A204.1 (cell line): ENCODE measurements around the gene DRD4.

Source experiments
- FAIRE-seq: peaks from 2 replicates; lab custom pipeline; 2012; peaks lifted over from hg19 to GRCh38; lab: Jason Lieb, UNC

Gene DRD4

GRCh38 chr11:636511-637332 is at the start of gene DRD4:
Gene DRD4, plus strand, starts transcription at chr11:637269. Its CDS starts 36 bp downstream, at chr11:637305.
- no peak for FAIRE-seq

DNA sequence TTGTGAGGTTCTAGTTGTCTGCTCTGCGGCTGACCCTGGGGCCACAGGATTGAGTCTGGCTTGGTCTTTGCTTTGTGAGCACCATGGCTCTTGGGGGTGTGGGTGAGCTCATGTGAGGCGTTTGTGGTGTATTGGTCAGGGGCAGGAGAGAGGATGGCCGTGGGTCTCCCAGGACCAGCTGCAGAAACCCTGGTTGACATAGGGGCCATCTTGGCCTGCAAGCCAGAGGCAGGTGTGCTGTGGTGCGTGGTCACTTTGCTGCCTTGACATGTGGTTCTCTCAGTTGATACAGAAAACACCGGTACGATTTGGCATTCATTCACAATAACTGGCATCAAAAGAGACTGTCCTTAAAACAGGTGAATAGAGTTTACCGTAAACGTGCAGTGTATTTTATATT is 49.5 kb upstream of the DRD4 start:
- no peak for FAIRE-seq

DNA sequence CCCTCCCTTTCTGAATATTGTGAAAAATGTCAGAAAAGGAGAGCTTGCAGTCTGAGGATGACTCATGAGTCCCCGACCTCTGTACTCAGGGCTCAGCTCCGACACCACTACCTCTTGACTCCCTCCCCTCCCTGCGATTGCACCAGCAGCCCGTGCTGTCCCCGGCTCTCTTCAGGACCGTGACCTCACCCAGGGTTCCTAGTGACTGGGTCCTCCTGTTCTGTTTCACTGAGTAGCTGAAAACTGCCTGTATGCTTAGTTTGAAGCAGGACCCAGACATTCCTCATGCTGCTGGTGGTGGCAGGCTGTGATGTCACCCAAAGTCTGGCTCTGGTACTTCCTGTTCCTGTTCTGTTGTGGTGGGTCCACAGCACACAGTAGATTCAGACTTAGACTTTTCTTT is 49.1 kb upstream of the DRD4 start:
- FAIRE-seq = no peak

DNA sequence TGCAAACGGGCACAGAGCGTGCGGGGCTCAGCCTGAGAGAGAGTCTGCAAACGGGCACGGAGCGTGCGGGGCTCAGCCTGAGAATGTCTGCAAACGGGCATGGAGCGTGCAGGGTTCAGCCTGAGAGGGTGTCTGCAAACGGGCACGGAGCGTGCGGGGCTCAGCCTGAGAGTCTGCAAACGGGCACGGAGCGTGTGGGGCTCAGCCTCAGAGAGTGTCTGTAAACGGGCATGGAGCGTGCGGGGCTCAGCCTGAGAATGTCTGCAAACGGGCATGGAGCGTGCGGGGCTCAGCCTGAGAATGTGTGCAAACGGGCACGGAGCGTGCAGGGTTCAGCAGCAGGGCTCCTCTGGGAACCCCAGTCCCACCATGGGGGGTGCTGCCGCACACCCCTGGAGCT is 47.3 kb upstream of the DRD4 start:
- FAIRE-seq = no peak

DNA sequence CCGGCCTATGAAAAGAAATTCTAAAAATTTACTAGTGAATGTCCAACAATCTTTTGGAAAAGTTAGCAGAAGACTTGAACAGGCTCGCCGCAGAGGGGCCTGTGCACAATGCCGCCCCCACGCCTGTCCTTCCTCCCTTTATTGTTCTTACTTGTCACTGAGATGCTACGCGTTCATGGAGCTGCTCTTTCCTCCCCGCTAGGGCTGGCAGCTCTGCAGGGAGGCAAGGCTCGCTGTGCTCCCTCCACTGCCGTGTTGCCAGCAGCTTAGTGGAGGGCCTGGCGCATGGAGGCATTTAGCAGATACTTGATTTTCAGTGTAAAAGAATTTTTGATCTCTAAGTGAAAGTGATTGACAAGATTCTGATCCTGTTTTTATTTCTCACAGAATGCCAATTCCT is 46.1 kb upstream of the DRD4 start:
- no peak for FAIRE-seq

DNA sequence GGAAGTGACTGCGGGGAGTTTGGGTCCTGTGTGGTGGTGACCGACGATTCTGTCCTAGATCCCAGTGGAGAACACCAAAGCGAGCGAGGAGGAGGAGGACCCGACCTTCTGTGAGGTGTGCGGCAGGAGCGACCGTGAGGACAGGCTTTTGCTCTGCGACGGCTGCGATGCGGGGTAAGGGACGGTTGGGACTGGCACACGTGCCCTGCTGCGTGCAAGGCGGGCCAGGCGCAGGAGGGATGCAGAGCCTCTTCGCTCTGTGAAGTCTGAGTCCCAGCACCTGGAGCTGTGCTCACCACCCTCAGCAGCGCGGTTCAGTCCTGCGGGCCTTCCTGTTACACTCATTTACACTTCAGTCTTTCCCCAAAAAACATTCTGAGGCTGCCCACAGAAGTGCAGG is 44.6 kb upstream of the DRD4 start:
- no peak for FAIRE-seq

DNA sequence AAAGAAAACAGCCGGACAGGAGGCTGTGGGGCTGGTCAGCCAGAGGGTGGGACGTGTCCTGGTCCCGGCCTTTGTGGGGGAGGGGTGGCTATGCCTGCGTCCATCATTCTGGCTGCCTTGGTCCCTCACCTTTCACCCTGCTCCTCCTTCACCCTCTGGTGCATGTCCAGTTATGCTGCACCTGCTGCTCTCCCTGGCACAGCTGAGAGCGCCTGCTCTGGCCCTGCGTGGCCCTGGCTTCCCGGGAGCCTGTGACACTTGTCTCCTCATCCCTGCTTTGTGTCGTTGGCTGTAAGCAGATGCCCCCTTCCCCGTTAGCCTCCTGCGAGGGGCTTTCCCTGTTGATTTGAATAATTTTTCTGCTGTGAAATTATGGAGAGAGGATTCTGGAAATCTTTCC is 44.2 kb upstream of the DRD4 start:
- FAIRE-seq = no peak

GRCh38 chr11:593347-593746 is 43.7 kb upstream of the DRD4 start:
- FAIRE-seq = no peak

- no peak for FAIRE-seq
These were observed 41.7 kb upstream of the DRD4 start for GRCh38 chr11:595400-595799.

DNA sequence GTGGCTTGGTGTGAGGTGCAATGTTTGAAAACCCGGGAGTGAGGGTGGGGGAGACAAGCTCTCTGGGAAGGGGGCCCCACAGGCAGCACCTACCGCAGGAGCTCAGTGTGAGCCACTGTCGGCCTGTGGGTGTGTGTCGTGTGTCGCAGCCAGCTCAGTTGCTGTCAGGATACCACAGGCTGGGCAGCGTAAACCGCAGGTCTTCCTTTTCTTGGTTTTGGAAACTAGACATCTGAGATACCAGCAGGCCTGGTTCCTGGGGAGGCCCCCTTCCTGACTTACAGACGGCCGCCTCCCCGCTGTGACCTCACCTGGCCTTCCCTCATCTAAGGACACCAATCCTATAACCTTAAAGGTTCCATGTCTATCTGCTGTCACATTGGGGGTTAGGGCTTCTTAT is 40.7 kb upstream of the DRD4 start:
- FAIRE-seq = no peak

DNA sequence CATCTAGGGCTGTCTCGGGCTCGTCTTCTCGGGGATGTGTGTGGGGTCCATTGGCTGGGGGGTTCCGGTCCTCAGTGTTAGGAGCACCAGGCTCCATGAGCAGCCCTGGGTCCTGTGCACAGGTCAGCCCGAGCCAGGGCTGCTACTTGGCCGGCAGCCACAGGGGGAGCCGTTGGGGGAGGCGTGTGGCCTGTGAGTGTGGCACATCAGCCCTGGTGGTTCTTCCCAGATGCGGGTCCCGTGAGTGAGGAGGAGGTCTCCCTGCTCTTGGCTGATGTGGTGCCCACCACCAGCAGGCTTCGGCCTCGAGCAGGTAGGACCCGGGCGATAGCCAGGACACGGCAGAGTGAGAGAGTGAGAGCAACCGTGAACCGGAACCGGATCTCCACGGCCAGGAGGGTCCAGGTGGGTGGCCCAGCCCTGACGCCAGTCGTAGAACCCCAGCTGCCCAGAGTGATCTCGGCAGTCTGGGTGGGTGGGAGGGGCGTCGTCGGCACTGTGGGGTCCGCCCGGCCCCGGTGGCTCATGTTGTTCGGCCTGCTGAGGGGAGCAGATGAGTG is 39.8 kb upstream of the DRD4 start:
- FAIRE-seq = no peak

DNA sequence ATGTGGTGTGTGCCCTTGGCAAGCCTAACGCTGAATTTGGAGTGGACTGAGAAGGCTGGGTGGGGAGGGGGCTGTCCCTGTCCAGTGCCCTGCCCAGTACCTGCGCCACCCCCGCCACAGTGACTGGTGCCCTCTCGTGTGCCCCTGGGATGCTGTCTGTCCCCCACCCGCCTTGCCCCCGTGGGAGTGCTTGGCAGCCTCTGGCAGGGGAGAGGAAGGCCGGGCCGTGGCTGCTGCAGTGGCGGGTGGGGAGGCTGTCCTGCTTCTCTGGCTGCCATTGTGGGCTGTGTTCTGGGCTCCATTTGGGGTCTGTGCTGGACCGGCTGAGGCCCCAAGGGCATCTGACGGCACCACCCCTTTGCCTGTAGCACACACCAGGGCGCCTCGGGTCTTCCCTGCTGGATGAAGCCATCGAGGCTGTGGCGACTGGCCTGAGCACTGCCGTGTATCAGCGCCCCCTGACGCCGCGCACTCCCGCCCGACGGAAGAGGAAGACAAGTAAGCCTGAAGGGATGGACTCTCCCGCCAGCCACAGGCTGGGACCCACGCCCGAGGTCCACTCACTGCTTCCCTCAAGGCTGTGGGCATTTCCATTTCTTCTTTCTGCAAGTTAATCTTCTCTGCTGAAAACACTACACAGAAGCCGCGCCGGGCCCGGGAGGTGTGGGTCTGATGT is 38.9 kb upstream of the DRD4 start:
- FAIRE-seq = no peak

- no peak for FAIRE-seq
These were observed 35.4 kb upstream of the DRD4 start for GRCh38 chr11:601573-602245.

DNA sequence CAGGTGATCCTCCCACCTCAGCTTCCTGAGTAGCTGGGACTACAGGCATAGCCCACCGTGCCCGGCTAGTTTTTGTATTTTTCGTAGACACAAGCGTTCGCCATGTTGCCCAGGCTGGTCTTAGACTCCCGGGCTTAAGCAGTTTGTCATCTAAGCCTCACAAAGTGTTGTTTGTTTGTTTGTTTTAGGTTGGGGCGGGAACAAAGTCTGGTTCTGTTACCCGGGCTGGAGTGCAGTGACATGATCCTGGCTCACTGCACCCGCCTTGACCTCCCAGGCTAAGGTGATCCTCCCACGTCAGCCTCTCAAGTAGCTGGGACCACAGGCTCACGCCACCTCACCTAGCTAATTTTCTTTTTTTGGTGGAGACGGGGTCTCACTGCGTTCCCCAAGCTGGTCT is 33.9 kb upstream of the DRD4 start:
- no peak for FAIRE-seq

DNA sequence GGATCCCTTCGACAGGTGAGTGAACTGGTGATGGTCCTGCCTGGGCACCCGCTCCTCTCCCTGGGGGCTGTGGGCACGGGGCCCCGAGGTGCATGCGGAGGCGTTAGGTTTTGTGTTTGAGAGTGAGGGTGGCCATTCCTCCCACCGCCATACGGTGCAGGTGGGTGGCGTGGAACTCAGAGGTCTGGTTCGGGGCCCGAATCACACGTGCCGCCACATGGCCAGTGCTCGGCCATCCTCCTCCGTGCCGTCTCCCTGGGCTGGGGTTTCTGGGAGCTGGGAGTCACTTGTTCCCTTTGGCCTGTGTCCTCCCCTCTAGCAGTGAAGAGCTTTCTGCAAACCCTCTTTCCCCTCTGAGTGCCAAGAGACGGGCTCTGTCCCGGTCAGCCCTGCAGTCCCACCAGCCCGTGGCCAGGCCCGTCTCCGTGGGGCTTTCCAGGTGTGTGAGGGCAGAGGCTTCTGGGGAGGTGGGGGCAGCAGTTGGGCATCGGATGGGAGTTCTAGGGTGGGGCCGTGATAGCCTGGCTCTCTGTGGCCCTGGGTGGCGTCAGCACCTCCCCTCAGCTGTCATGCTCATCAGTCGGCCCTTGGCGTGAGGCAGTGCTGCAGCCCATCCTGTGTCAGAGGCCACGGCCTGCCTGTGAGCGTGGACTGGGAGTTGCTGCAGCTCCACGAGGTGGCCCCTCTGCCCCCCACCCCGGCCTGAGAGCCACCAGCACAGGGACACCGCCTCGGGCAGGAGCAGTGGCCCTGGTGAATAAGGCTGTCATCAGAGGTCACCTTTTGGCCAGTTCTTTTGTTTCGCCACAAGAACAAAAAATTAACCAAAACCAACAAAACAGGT is 31.6 kb upstream of the DRD4 start:
- FAIRE-seq = no peak

GRCh38 chr11:606245-606644 is 30.8 kb upstream of the DRD4 start:
- FAIRE-seq = no peak

DNA sequence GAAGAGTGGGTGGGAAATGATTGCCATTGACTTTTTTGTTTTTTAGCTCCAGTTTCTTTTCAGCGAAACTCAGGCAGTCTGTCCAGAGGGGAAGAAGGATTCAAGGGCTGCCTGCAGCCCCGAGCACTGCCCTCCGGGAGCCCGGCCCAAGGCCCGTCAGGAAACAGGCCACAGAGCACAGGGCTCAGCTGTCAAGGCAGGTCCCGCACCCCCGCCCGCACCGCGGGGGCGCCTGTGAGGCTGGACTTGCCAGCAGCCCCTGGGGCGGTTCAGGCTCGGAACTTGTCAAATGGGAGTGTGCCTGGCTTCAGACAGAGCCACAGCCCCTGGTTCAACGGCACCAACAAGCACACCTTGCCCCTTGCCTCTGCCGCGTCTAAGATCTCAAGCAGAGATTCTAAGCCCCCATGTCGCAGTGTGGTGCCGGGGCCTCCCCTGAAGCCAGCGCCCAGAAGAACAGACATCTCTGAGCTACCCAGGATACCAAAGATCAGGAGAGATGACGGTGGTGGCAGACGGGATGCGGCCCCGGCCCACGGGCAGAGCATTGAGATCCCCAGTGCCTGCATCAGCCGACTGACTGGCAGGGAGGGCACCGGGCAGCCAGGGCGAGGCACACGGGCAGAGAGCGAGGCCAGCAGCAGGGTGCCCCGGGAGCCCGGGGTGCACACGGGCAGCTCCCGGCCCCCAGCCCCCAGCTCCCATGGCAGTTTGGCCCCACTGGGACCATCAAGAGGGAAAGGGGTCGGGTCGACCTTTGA is 29.9 kb upstream of the DRD4 start:
- no peak for FAIRE-seq

GRCh38 chr11:607971-608659 is 29.0 kb upstream of the DRD4 start:
- no peak for FAIRE-seq

DNA sequence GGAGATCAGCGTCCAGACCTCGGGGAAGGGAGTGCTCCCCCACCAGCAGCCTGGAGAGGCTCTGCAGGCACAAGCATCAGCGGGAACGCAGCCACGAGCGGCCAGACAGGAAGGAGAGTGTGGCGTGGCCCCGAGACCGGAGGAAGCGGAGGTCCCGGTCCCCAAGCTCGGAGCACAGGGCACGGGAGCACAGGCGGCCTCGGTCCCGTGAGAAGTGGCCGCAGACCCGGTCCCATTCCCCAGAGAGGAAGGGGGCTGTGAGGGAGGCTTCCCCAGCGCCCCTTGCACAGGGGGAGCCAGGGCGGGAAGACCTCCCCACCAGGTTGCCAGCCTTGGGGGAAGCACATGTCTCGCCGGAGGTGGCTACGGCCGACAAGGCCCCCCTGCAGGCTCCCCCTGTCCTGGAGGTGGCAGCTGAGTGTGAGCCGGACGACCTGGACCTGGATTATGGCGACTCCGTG is 28.2 kb upstream of the DRD4 start:
- no peak for FAIRE-seq

GRCh38 chr11:609341-609811 is 27.7 kb upstream of the DRD4 start:
- FAIRE-seq = no peak
